Mesenchymal stem cell (in vitro differentiated cells and primary cell): Measurements from ENCODE around the gene PCDHA8.

ENCODE experiments used
- DNase-seq: peaks from one replicate; pipeline ENCODE4 v3.0.0-alpha.2; 2013
- H2AFZ ChIP-seq: one replicate; pipeline ENCODE4 v1.6.1; 2013; ENCODE audit warnings: low read depth, mild to moderate bottlenecking, control low read depth, inconsistent platforms, low read length, moderate library complexity
- H2AK5ac ChIP-seq: 2 replicates; pipeline ENCODE4 v1.6.1; 2013; ENCODE audit warnings: low read length, moderate library complexity, mild to moderate bottlenecking, inconsistent platforms; ENCODE audit not compliant: severe bottlenecking
- H2BK120ac ChIP-seq: one replicate; pipeline ENCODE4 v1.6.1; 2013; ENCODE audit warnings: low read depth, mild to moderate bottlenecking, inconsistent platforms, low read length, moderate library complexity
- H2BK12ac ChIP-seq, 2 experiments: one replicate each; pipeline ENCODE4 v1.6.1; 2013; ENCODE audit warnings: inconsistent platforms in 2 of 2, low read length in 2 of 2, mild to moderate bottlenecking in 2 of 2, moderate library complexity in 2 of 2, control low read depth in 1 of 2
- H2BK15ac ChIP-seq: one replicate; pipeline ENCODE4 v1.6.1; 2013; ENCODE audit warnings: mild to moderate bottlenecking, low read depth, inconsistent platforms; ENCODE audit not compliant: poor library complexity, severe bottlenecking
- H2BK5ac ChIP-seq: 2 replicates; pipeline ENCODE4 v1.6.1; 2013; ENCODE audit warnings: low read depth, mild to moderate bottlenecking, low read length, control low read depth, inconsistent platforms; ENCODE audit not compliant: poor library complexity, severe bottlenecking
- H3K14ac ChIP-seq, 2 experiments: one replicate each; pipeline ENCODE4 v1.6.1; 2013; ENCODE audit warnings: inconsistent platforms in 2 of 2, low read length in 2 of 2, control low read depth in 1 of 2, mild to moderate bottlenecking in 1 of 2, moderate library complexity in 1 of 2
- H3K18ac ChIP-seq, 2 experiments: one replicate each; pipeline ENCODE4 v1.6.1; 2013; ENCODE audit warnings: inconsistent platforms in 2 of 2, low read length in 2 of 2, control low read depth in 1 of 2, low read depth in 1 of 2, mild to moderate bottlenecking in 1 of 2
- H3K23ac ChIP-seq, 2 experiments: one replicate each; pipeline ENCODE4 v1.6.1; 2013; ENCODE audit warnings: inconsistent platforms in 2 of 2, low read length in 2 of 2, mild to moderate bottlenecking in 2 of 2, moderate library complexity in 2 of 2, control low read depth in 1 of 2
- H3K27ac ChIP-seq: 2 replicates; pipeline ENCODE4 v1.5.1; 2013; ENCODE audit warnings: mild to moderate bottlenecking, moderate library complexity, low read length, control low read depth, inconsistent platforms; ENCODE audit not compliant: poor library complexity, severe bottlenecking
- H3K27me3 ChIP-seq, 2 experiments: 2 replicates each; pipeline versions ENCODE4 v1.6.1 to v1.7.0; 2013; ENCODE audit warnings: low read length in 2 of 2, mild to moderate bottlenecking in 2 of 2, moderate library complexity in 2 of 2, control low read depth in 1 of 2, inconsistent platforms in 1 of 2; ENCODE audit not compliant: control insufficient read depth in 1 of 2, insufficient read depth in 1 of 2
- H3K36me3 ChIP-seq, 2 experiments: 2 replicates each; pipeline versions ENCODE4 v1.6.1 to v1.7.0; 2013; ENCODE audit warnings: low read length in 2 of 2, control low read depth in 1 of 2, inconsistent platforms in 1 of 2, low read depth in 1 of 2, mild to moderate bottlenecking in 1 of 2; ENCODE audit not compliant: insufficient read depth in 2 of 2, control insufficient read depth in 1 of 2
- H3K4ac ChIP-seq, 2 experiments: one replicate each; pipeline ENCODE4 v1.6.1; 2013; ENCODE audit warnings: inconsistent platforms in 2 of 2, low read length in 2 of 2, mild to moderate bottlenecking in 2 of 2, moderate library complexity in 2 of 2, control low read depth in 1 of 2, low read depth in 1 of 2
- H3K4me1 ChIP-seq: 2 replicates; pipeline ENCODE4 v1.6.1; 2013; ENCODE audit warnings: low read depth, low read length, control low read depth; ENCODE audit not compliant: control insufficient read depth, insufficient read depth
- H3K4me2 ChIP-seq: 2 replicates; pipeline ENCODE4 v1.6.1; 2013; ENCODE audit warnings: low read length, mild to moderate bottlenecking, inconsistent platforms; ENCODE audit not compliant: poor library complexity, severe bottlenecking
- H3K4me3 ChIP-seq, 2 experiments: 2 replicates each; pipeline versions ENCODE4 v1.5.1 to v1.7.0; 2013; ENCODE audit warnings: low read length in 2 of 2, mild to moderate bottlenecking in 2 of 2, control low read depth in 1 of 2, low read depth in 1 of 2; ENCODE audit not compliant: insufficient read depth in 1 of 2
- H3K79me1 ChIP-seq: replicated peaks from 2 replicates; pipeline ENCODE4 v1.6.1; 2013; ENCODE audit warnings: mild to moderate bottlenecking, control low read depth, low read length, inconsistent platforms; ENCODE audit not compliant: poor library complexity, severe bottlenecking
- H3K9ac ChIP-seq: 2 replicates; pipeline ENCODE4 v1.7.0; 2013; ENCODE audit warnings: mild to moderate bottlenecking, low read length, moderate library complexity
- H3K9me3 ChIP-seq: 2 replicates; pipeline ENCODE4 v1.7.0; 2013; ENCODE audit warnings: mild to moderate bottlenecking, low read length; ENCODE audit not compliant: control insufficient read depth
- H4K8ac ChIP-seq: one replicate; pipeline ENCODE4 v1.6.1; 2013; ENCODE audit warnings: inconsistent platforms, mild to moderate bottlenecking, low read length, moderate library complexity
- H4K91ac ChIP-seq: one replicate; pipeline ENCODE4 v1.6.1; 2013; ENCODE audit warnings: mild to moderate bottlenecking, low read length, inconsistent platforms
- WGBS: methylation state at CpG from one replicate; pipeline ENCODE4 v1.1.7; 2013; ENCODE audit warnings: mixed read lengths; 5-methylcytosine and 5-hydroxymethylcytosine counted together

PCDHA8 gene

DNA sequence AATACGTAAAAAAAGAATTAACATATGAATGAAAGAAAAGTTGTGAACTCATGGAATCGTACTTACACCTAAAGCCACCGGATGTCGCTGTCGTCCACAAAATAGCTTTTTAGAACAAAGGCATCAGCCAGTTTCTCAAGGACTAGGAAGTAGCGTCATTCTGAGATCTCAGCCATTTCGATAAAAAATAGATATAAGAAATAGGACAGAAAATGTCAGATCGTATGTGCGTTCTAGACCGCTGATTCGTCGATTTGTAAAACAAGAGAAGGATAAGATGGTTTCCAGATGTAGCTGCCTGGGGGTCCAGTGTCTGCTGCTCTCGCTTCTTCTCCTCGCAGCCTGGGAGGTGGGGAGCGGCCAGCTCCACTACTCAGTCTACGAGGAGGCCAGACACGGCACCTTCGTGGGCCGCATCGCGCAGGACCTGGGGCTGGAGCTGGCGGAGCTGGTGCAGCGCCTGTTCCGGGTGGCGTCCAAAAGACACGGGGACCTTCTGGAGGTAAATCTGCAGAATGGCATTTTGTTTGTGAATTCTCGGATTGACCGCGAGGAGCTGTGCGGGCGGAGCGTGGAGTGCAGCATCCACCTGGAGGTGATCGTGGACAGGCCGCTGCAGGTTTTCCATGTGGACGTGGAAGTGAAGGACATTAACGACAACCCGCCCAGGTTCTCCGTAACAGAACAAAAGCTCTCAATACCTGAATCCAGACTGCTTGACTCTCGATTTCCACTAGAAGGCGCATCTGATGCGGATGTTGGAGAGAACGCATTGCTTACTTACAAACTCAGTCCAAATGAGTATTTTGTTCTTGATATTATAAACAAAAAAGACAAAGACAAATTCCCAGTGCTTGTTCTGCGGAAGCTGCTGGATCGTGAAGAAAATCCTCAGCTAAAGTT lies 15.0 kb downstream of the PCDHA8 start, which contains the start of gene PCDHA10:
TSS of gene PCDHA10 (plus strand) at position 126 of the 903 bp plus-strand sequence. CDS start at position 278, 152 bp downstream.
- Histone ChIP-seq H3K23ac (no peak within 1 kb of the TSS), H2BK15ac (no peak within 1 kb of the TSS), H2BK120ac (no peak within 1 kb of the TSS), H2BK5ac (no peak within 1 kb of the TSS), H3K4me2 (no peak within 1 kb of the TSS), H3K18ac (no peak within 1 kb of the TSS), H3K4me3 (peak within 1 kb of the TSS in 1 of 2 experiments; percentile 37), H3K4me1 (no peaks in the 10 kb centered on the region), H3K27ac (no peak within 1 kb of the TSS), H3K4ac (no peak within 1 kb of the TSS), H4K91ac (no peak within 1 kb of the TSS), H2AFZ (no peak within 1 kb of the TSS), H3K9ac (no peak within 1 kb of the TSS), H2BK12ac (no peak within 1 kb of the TSS), H4K8ac (peak within 1 kb of the TSS; percentile 41), H3K14ac (no peak within 1 kb of the TSS), H2AK5ac (no peak within 1 kb of the TSS), H3K79me1 (no peaks in the 10 kb centered on the region), H3K27me3 (no peaks in the 10 kb centered on the region), H3K36me3 (peaks cover 0 to 9% of the 10 kb centered on the region in 2 experiments), H3K9me3 (peaks cover 42% of the 10 kb centered on the region)
- 14% methylated on average over 18 of the region's 44 CpGs for WGBS
- peak; percentile 78 for DNase-seq

DNA sequence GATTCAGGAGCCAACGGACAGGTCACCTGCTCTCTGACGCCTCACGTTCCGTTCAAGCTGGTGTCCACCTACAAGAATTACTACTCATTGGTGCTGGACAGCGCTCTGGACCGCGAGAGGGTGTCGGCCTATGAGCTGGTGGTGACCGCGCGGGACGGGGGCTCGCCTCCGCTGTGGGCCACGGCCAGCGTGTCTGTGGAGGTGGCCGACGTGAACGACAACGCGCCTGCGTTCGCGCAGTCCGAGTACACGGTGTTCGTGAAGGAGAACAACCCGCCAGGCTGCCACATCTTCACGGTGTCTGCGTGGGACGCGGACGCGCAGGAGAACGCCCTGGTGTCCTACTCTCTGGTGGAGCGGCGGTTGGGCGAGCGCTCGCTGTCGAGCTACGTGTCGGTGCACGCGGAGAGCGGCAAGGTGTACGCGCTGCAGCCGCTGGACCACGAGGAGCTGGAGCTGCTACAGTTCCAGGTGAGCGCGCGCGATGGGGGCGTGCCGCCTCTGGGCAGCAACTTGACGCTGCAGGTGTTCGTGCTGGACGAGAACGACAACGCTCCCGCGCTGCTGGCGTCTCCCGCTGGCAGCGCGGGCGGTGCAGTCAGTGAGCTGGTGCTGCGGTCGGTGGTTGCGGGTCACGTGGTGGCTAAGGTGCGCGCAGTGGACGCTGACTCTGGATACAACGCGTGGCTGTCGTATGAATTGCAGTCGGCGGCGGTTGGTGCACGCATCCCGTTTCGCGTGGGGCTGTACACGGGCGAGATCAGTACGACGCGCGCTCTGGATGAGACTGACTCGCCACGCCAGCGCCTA lies 16.4 kb downstream of the PCDHA8 start:
- Histone ChIP-seq H3K27me3 (no peaks in the 10 kb centered on the region), H3K79me1 (no peaks in the 10 kb centered on the region), H2BK12ac (no peak overlapping the region), H4K8ac (no peak overlapping the region), H3K9me3 (peaks cover 50% of the 10 kb centered on the region), H3K4me3 (no peak overlapping the region), H2BK15ac (no peak overlapping the region), H3K4me1 (peaks cover under 1% of the 10 kb centered on the region), H4K91ac (peak overlapping the region; percentile 3), H2BK5ac (no peak overlapping the region), H3K4me2 (no peak overlapping the region), H3K27ac (no peak overlapping the region), H3K23ac (no peak overlapping the region), H2BK120ac (no peak overlapping the region), H3K18ac (no peak overlapping the region), H3K4ac (no peak overlapping the region), H2AFZ (no peak overlapping the region), H2AK5ac (no peak overlapping the region), H3K36me3 (peaks cover 0 to 10% of the 10 kb centered on the region in 2 experiments), H3K14ac (no peak overlapping the region), H3K9ac (no peak overlapping the region)
- WGBS, result 98% methylated on average over 83 of the region's 94 CpGs
- DNase-seq, result no peak

DNA sequence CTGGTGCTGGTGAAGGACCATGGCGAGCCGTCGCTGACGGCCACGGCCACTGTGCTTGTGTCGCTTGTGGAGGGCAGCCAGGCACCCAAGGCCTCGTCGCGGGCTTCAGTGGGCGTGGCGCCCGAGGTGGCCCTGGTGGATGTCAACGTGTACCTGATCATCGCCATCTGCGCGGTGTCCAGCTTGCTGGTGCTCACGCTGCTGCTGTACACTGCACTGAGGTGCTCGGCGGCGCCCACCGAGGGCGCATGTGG lies 16.9 kb downstream of the PCDHA8 start:
- over 99% methylated on average over 22 of the region's 22 CpGs for WGBS

More for the DNA sequence above, 16.9 kb downstream of the PCDHA8 start:
- no peak overlapping the region for H3K27ac ChIP-seq
- H4K8ac ChIP-seq, result no peak overlapping the region
- H2AK5ac ChIP-seq, result no peak overlapping the region
- H2BK5ac ChIP-seq, result no peak overlapping the region
- H2BK120ac ChIP-seq, result no peak overlapping the region
- H4K91ac ChIP-seq, result peak overlapping the region; percentile 3
- H3K18ac ChIP-seq, result no peak overlapping the region
- H3K4me2 ChIP-seq, result no peak overlapping the region
- H3K27me3 ChIP-seq, result no peaks in the 10 kb centered on the region
- H2BK12ac ChIP-seq, result no peak overlapping the region
- no peak overlapping the region for H2BK15ac ChIP-seq
- H3K4me3 ChIP-seq, result no peak overlapping the region
- H2AFZ ChIP-seq, result no peak overlapping the region
- no peak overlapping the region for H3K4ac ChIP-seq
- H3K36me3 ChIP-seq, result peaks cover 0 to 15% of the 10 kb centered on the region in 2 experiments
- peaks cover 53% of the 10 kb centered on the region for H3K9me3 ChIP-seq
- DNase-seq, result no peak
- no peak overlapping the region for H3K23ac ChIP-seq
- peaks cover 4% of the 10 kb centered on the region for H3K4me1 ChIP-seq
- H3K79me1 ChIP-seq, result no peaks in the 10 kb centered on the region
- no peak overlapping the region for H3K14ac ChIP-seq
- H3K9ac ChIP-seq, result no peak overlapping the region
